GM12872 (cell line): ENCODE data around the gene CFAP65.

Experiments
- CTCF ChIP-seq: IDR thresholded peaks from 3 replicates; pipeline ENCODE4 v1.5.1; 2011; ENCODE audit warnings: low read depth, mild to moderate bottlenecking, low read length, moderate library complexity; ENCODE audit not compliant: insufficient read depth

The CFAP65 gene

DNA sequence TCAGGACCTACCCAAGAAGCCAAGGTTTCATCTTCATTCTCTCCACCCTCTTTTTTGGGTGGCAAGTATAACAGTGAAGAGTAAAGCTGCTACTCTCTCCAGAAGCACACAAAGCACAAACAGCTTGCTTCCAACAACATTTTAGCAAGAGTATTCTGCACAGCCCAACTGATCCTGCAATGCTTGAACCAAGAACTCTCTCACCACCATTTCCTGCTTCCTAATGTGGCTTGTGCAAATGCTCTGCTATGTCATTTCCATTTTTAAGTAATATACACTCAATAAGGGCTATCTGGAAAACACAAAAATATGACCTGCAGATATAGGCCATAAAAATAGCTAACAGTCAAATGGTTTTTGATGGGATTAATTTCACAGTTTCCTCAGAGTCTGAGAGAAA lies 43.5 kb upstream of the CFAP65 start:
- no peak for TF ChIP-seq CTCF

GRCh38 chr2:219082332-219082958 lies 41.1 kb upstream of the CFAP65 start:
- no peak for TF ChIP-seq CTCF

GRCh38 chr2:219081701-219082331 lies 40.5 kb upstream of the CFAP65 start:
- TF ChIP-seq CTCF, result no peak

- TF ChIP-seq CTCF, result no peak
These were observed 39.8 kb upstream of the CFAP65 start for GRCh38 chr2:219081096-219081495.

GRCh38 chr2:219079417-219079816 lies 38.1 kb upstream of the CFAP65 start:
- no peak for TF ChIP-seq CTCF

GRCh38 chr2:219078951-219079350 lies 37.6 kb upstream of the CFAP65 start:
- TF ChIP-seq CTCF, result no peak

- TF ChIP-seq CTCF, result no peak
These were observed 36.8 kb upstream of the CFAP65 start for GRCh38 chr2:219078126-219078525.
